ENCODE data around the gene ZBED1.

ZBED1 gene

DNA sequence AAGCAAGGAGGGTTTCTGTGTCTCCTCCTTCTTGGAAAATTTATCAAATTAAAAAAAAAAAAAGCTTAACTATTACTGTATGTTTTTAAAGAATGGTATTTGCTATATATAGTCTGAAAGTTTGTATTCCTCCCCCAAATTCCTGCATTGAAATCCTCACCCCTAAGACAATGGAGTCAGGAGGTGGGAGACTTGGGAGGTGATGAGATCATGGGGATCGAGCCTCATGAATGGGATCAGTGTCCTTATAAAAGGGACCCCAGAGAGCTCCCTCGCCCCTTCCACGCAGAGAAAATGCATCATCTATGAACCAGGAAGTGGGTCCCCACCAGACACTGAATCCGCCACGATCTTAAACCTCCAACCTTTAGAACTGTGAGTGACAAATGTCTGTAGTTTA is 50.1 kb downstream of the ZBED1 start:
- TF ChIP-seq FOXM1 (IDR thresholded peaks at IDR 0.05; ENCODE audit: borderline replicate concordance, low read depth) (no peak), RAD21 (IDR thresholded peaks at IDR 0.05; ENCODE audit: low read depth) (no peak), TEAD4 (IDR thresholded peaks at IDR 0.05) (no peak), ZBTB7A (IDR thresholded peaks at IDR 0.05; ENCODE audit: low read depth) (no peak), TAF1 (IDR thresholded peaks at IDR 0.05; ENCODE audit: low read depth) (no peak), CEBPB (IDR thresholded peaks at IDR 0.05) (no peak), TCF12 (IDR thresholded peaks at IDR 0.05; ENCODE audit: low read depth) (no peak), EP300 (IDR thresholded peaks at IDR 0.05; ENCODE audit: borderline replicate concordance) (no peak), NFIC (IDR thresholded peaks at IDR 0.05) (no peak), YY1 (IDR thresholded peaks at IDR 0.05; ENCODE audit: low read depth) (no peak), CREB1 (IDR thresholded peaks at IDR 0.05; ENCODE audit: low read depth) (no peak), EGR1 (IDR thresholded peaks at IDR 0.05) (no peak)
- TF ChIP-seq, protein P1, sequence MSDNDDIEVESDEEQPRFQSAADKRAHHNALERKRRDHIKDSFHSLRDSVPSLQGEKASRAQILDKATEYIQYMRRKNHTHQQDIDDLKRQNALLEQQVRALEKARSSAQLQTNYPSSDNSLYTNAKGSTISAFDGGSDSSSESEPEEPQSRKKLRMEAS (IDR thresholded peaks at IDR 0.05): no peak
- TF ChIP-seq, protein P2, sequence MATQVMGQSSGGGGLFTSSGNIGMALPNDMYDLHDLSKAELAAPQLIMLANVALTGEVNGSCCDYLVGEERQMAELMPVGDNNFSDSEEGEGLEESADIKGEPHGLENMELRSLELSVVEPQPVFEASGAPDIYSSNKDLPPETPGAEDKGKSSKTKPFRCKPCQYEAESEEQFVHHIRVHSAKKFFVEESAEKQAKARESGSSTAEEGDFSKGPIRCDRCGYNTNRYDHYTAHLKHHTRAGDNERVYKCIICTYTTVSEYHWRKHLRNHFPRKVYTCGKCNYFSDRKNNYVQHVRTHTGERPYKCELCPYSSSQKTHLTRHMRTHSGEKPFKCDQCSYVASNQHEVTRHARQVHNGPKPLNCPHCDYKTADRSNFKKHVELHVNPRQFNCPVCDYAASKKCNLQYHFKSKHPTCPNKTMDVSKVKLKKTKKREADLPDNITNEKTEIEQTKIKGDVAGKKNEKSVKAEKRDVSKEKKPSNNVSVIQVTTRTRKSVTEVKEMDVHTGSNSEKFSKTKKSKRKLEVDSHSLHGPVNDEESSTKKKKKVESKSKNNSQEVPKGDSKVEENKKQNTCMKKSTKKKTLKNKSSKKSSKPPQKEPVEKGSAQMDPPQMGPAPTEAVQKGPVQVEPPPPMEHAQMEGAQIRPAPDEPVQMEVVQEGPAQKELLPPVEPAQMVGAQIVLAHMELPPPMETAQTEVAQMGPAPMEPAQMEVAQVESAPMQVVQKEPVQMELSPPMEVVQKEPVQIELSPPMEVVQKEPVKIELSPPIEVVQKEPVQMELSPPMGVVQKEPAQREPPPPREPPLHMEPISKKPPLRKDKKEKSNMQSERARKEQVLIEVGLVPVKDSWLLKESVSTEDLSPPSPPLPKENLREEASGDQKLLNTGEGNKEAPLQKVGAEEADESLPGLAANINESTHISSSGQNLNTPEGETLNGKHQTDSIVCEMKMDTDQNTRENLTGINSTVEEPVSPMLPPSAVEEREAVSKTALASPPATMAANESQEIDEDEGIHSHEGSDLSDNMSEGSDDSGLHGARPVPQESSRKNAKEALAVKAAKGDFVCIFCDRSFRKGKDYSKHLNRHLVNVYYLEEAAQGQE (IDR thresholded peaks at IDR 0.05; ENCODE audit: low read depth): no peak
- TF ChIP-seq, protein P3, sequence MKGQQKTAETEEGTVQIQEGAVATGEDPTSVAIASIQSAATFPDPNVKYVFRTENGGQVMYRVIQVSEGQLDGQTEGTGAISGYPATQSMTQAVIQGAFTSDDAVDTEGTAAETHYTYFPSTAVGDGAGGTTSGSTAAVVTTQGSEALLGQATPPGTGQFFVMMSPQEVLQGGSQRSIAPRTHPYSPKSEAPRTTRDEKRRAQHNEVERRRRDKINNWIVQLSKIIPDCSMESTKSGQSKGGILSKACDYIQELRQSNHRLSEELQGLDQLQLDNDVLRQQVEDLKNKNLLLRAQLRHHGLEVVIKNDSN (IDR thresholded peaks at IDR 0.05): no peak

DNA sequence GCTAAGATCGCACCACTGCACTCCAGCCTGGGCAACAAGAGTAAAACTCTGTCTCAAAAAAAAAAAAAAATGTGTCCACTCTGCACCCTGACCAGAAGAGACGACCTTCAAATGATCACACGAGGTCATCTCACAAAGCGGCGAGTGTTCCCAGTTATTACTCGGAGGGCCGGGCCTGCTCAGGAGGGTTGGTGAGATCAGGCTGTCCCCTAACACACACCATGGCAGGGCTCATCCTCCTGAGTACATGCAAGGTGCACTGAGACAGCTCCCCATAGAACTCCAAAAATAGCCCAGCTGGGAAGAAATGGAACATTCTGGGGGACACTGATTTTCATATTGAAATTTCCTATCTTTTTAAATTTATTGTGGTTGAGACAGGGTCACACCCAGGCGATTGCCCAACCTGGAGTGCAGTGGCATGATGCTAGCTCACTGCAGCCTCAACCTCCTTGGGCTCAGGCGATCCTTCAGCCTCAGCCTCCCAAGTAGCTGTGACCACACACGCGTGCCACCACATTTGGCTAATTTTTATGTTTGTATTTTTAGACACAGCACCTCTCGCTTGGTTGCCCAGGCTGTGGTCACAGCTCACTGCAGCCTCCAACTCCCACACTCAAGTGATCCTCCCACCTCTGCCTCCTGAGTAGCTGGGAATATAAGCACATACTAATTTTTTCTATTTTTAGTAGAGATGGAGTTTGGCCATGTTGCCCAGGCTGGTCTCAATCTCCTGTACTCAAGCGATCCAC is 51.5 kb downstream of the ZBED1 start:
- TF ChIP-seq, protein P3 (IDR thresholded peaks at IDR 0.05): no peak
- TF ChIP-seq NFIC (IDR thresholded peaks at IDR 0.05) (no peak), RAD21 (IDR thresholded peaks at IDR 0.05; ENCODE audit: low read depth) (no peak), CEBPB (IDR thresholded peaks at IDR 0.05) (no peak), TAF1 (IDR thresholded peaks at IDR 0.05; ENCODE audit: low read depth) (no peak), CREB1 (IDR thresholded peaks at IDR 0.05; ENCODE audit: low read depth) (no peak), EP300 (IDR thresholded peaks at IDR 0.05; ENCODE audit: borderline replicate concordance) (no peak), YY1 (IDR thresholded peaks at IDR 0.05; ENCODE audit: low read depth) (no peak), EGR1 (IDR thresholded peaks at IDR 0.05) (no peak), ZBTB7A (IDR thresholded peaks at IDR 0.05; ENCODE audit: low read depth) (no peak), FOXM1 (IDR thresholded peaks at IDR 0.05; ENCODE audit: borderline replicate concordance, low read depth) (no peak), TEAD4 (IDR thresholded peaks at IDR 0.05) (no peak), TCF12 (IDR thresholded peaks at IDR 0.05; ENCODE audit: low read depth) (no peak)
- TF ChIP-seq, protein P1 (IDR thresholded peaks at IDR 0.05): no peak
- TF ChIP-seq, protein P2 (IDR thresholded peaks at IDR 0.05; ENCODE audit: low read depth): no peak

DNA sequence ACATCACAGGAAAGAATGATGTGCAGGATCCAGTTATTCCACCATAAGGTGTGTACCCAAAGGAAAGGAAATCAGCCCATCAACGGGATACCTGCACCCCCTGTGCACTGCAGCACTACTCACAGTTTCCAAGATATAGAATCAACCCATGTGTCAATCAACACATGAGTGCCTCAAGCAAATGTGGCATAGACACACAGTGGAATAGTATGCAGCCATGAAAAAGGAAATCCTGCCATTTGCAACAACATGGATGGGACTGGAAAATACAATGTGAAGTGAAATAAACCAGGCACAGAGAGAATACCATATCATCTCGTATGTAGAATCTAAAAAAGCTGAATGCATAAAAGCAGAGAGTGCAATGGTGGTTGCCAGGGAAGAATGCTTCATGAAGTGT is 53.3 kb downstream of the ZBED1 start:
- TF ChIP-seq ZBTB7A (IDR thresholded peaks at IDR 0.05; ENCODE audit: low read depth): no peak
- TF ChIP-seq TAF1 (IDR thresholded peaks at IDR 0.05; ENCODE audit: low read depth): no peak

DNA sequence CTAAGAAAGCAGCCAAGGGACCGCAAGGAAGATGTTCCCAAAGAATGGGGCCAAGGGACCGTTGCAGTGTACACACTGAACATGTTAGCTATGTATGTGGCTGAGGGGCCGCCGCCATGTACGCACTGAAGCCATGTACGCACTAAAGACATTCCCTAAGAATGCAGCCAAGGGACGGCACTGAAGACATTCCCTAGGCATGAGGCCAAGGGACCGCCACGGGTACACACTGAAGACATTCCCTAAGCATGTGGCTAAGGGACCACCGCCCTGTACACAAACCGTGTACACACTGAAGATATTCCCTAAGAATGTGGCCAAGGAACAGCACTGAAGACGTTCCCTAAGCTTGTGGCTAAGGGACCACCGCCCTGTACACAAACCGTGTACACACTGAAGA is 54.0 kb downstream of the ZBED1 start:
- TF ChIP-seq NFIC (IDR thresholded peaks at IDR 0.05): no peak
- no peak for TF ChIP-seq FOXM1 (IDR thresholded peaks at IDR 0.05; ENCODE audit: borderline replicate concordance, low read depth)
- TF ChIP-seq, protein P1 (IDR thresholded peaks at IDR 0.05): no peak
- no peak for TF ChIP-seq CEBPB (IDR thresholded peaks at IDR 0.05)
- TF ChIP-seq YY1 (IDR thresholded peaks at IDR 0.05; ENCODE audit: low read depth): no peak
- no peak for TF ChIP-seq EP300 (IDR thresholded peaks at IDR 0.05; ENCODE audit: borderline replicate concordance)
- TF ChIP-seq ZBTB7A (IDR thresholded peaks at IDR 0.05; ENCODE audit: low read depth): no peak
- no peak for TF ChIP-seq CREB1 (IDR thresholded peaks at IDR 0.05; ENCODE audit: low read depth)
- TF ChIP-seq TAF1 (IDR thresholded peaks at IDR 0.05; ENCODE audit: low read depth): no peak
- TF ChIP-seq TEAD4 (IDR thresholded peaks at IDR 0.05): no peak

DNA sequence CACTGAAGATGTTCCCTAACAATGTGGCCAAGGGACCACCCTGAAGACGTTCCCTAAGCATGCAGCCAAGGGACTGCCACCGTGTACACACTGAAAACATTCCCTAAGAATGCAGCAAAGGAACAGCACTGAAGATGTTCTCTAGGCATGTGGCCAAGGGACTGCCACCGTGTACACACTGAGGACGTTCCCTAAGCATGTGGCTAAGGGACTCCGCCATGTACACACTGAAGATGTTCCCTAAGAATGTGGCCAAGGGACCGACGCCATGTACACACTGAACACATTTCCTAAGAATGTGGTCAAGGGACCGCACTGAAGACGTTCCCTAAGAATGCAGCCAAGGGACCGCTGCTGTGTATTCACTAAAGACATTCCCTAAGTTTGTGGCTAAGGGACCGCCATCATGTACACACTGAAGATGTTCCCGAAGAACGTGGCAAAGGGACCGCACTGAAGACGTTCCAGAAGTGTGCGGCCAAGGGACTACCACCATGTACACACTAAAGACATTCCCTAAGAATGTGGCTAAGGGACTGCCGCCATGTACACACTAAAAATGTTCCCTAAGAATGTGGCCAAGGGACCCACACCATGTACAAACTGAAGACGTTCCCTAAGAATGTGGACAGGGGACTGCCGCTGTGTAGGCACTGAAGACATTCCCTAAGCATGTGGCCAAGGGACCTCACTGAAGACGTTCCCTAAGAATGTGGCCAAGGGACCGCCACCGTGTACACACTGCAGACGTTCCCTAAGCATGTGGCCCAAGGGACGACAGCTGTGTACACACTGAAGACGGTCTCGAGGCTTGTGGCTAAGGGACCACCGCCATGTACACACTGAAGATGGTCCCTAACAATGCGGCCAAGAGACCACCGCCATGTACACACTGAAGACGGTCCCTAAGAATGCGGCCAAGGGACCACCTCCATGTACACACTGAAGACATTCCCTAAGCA is 54.8 kb downstream of the ZBED1 start:
- TF ChIP-seq TCF12 (IDR thresholded peaks at IDR 0.05; ENCODE audit: low read depth): no peak
- TF ChIP-seq RAD21 (IDR thresholded peaks at IDR 0.05; ENCODE audit: low read depth): no peak
- TF ChIP-seq TEAD4 (IDR thresholded peaks at IDR 0.05): no peak
- TF ChIP-seq EGR1 (IDR thresholded peaks at IDR 0.05): no peak
- no peak for TF ChIP-seq ZBTB7A (IDR thresholded peaks at IDR 0.05; ENCODE audit: low read depth)
- TF ChIP-seq EP300 (IDR thresholded peaks at IDR 0.05; ENCODE audit: borderline replicate concordance): no peak
- no peak for TF ChIP-seq CREB1 (IDR thresholded peaks at IDR 0.05; ENCODE audit: low read depth)
- no peak for TF ChIP-seq YY1 (IDR thresholded peaks at IDR 0.05; ENCODE audit: low read depth)
